Measurements from ENCODE around the gene VDR.

GRCh38 chr12:47878293-47878917 lies 26.4 kb downstream of the VDR start:
- no peak for TF ChIP-seq CTCF (IDR thresholded peaks at IDR 0.05 in 8 of 11, conservative IDR thresholded peaks at IDR 0.05 in 3 of 11)
- TF ChIP-seq POLR2A (IDR thresholded peaks at IDR 0.05): no peak
- no peak for TF ChIP-seq POLR2AphosphoS5 (IDR thresholded peaks at IDR 0.05)

Data from spleen (tissue), 7 donors.